Measurements from ENCODE around the gene ELN. TPM values are rescaled to one million over a fixed set of nuclear protein-coding genes. Genes with fewer than 3 reads are reported as not detected.

Gene ELN
- total RNA-seq, 4 donors from 2014 or later, result 46.5 to 152 (median 108) TPM

DNA sequence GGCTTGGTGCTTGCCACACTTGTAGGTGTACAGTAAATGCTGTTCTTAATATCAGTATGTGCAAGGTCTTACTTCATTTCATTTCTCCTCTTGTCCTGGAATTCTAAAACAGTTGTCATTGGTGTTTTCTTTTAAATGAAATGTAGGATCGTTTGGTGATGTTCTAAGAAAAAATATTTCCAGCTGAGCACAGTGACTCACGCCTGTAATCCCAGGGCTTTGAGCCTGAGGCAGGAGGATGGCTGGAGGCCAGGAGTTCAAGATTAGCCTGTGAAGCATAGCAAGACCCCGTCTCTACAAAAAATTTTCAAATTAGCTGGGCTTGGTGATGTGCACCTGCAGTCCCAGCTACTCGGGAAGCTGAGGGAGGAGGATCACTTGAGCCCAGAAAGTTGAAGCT is 32.6 kb upstream of the ELN start:
- Histone ChIP-seq H3K4me3 (no peak overlapping the region), H3K36me3 (no peaks in the 10 kb centered on the region), H3K27ac (no peak overlapping the region), H3K4me1 (peaks cover 0 to 29% (median 6%) of the 10 kb centered on the region in 4 donors), H3K9me3 (peaks cover 0 to 18% (median 0%) of the 10 kb centered on the region in 4 donors), H3K27me3 (no peaks in the 10 kb centered on the region)
- TF ChIP-seq, protein P1, sequence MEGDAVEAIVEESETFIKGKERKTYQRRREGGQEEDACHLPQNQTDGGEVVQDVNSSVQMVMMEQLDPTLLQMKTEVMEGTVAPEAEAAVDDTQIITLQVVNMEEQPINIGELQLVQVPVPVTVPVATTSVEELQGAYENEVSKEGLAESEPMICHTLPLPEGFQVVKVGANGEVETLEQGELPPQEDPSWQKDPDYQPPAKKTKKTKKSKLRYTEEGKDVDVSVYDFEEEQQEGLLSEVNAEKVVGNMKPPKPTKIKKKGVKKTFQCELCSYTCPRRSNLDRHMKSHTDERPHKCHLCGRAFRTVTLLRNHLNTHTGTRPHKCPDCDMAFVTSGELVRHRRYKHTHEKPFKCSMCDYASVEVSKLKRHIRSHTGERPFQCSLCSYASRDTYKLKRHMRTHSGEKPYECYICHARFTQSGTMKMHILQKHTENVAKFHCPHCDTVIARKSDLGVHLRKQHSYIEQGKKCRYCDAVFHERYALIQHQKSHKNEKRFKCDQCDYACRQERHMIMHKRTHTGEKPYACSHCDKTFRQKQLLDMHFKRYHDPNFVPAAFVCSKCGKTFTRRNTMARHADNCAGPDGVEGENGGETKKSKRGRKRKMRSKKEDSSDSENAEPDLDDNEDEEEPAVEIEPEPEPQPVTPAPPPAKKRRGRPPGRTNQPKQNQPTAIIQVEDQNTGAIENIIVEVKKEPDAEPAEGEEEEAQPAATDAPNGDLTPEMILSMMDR (IDR thresholded peaks at IDR 0.05), result no peak
- TF ChIP-seq EP300 (IDR thresholded peaks at IDR 0.05) (no peak), POLR2A (IDR thresholded peaks at IDR 0.05) (no peak)
- no peak for DNase-seq (ENCODE audit: low spot score in 2 of 2)
- 73 to 79% methylated on average over 4 of the region's 4 CpGs for WGBS, 2 donors

DNA sequence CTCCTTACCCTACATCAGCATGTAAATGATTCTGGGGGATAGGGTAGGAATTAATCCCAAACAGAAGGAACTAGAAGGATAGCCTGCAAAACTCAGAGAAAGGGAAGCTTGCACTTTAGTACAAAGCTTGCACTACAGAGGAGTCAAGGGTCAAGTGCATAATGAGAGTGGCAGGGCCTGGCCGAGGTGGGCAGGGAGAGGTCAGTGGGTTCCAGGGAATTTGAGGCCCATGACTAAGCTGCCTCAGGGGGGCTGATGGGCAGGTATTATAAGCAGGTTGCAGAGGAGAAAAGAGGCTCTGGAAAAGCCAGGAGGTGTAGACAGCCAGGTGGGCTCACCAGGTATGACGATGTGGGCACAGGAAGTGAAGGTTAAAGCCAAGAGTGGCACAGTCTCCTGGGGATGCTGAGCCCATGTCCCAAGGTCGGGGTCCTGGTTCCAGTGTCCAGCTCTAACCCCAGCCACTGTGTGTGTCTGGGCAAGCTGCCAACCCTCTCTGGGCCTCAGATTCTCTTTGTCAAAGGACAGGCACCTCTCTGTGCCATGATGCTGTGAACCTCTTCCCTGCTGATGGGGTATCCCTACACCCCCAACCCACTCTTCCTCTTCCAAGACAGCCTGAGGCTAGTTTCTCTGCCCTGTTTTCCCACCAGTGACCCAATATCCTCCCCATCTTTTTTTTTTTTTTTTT is 32.0 kb upstream of the ELN start:
- H3K27me3 ChIP-seq, result no peaks in the 10 kb centered on the region
- H3K36me3 ChIP-seq, result no peaks in the 10 kb centered on the region
- H3K4me1 ChIP-seq, result peaks cover 0 to 31% (median 6%) of the 10 kb centered on the region in 4 donors
- H3K9me3 ChIP-seq, result peaks cover 0 to 18% (median 0%) of the 10 kb centered on the region in 4 donors
- DNase-seq (ENCODE audit: low spot score in 2 of 2), result no peak
- 51 to 59% methylated on average over 3 of the region's 3 CpGs for WGBS, 2 donors
- TF ChIP-seq POLR2A (IDR thresholded peaks at IDR 0.05) (no peak), EP300 (IDR thresholded peaks at IDR 0.05) (no peak)
- TF ChIP-seq, protein P1 (IDR thresholded peaks at IDR 0.05), result no peak
- no peak overlapping the region for H3K27ac ChIP-seq
- H3K4me3 ChIP-seq, result no peak overlapping the region

DNA sequence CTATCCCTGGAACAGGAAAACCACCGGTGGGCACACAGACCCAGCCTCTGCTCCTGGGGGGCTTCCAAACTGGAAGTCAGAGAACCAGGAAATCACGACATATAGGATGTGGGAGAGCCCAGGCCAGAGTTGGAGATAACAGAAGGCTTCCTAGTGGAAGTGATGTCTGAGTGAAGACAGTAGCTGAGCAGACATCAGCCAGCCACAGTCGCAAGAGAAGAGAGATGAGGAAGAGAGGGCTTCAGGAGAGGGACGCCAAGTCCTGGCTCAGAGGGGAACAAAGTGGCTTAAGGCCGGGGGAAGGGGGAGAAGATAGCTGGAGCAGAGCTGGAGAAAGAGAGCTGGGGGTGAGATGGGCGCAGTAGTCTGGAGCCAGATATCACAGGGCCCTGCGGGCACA is 30.9 kb upstream of the ELN start:
- no peak overlapping the region for H3K4me3 ChIP-seq
- TF ChIP-seq, protein P1 (IDR thresholded peaks at IDR 0.05), result no peak
- no peak for TF ChIP-seq EP300 (IDR thresholded peaks at IDR 0.05)
- TF ChIP-seq POLR2A (IDR thresholded peaks at IDR 0.05), result no peak
- peaks cover 0 to 28% (median 6%) of the 10 kb centered on the region in 4 donors for H3K4me1 ChIP-seq
- 59 to 63% methylated on average over 7 of the region's 7 CpGs for WGBS, 2 donors
- H3K36me3 ChIP-seq, result no peaks in the 10 kb centered on the region
- H3K27me3 ChIP-seq, result no peaks in the 10 kb centered on the region
- H3K9me3 ChIP-seq, result peaks cover 0 to 18% (median 0%) of the 10 kb centered on the region in 4 donors
- no peak overlapping the region for H3K27ac ChIP-seq
- DNase-seq (ENCODE audit: low spot score in 2 of 2), result no peak

DNA sequence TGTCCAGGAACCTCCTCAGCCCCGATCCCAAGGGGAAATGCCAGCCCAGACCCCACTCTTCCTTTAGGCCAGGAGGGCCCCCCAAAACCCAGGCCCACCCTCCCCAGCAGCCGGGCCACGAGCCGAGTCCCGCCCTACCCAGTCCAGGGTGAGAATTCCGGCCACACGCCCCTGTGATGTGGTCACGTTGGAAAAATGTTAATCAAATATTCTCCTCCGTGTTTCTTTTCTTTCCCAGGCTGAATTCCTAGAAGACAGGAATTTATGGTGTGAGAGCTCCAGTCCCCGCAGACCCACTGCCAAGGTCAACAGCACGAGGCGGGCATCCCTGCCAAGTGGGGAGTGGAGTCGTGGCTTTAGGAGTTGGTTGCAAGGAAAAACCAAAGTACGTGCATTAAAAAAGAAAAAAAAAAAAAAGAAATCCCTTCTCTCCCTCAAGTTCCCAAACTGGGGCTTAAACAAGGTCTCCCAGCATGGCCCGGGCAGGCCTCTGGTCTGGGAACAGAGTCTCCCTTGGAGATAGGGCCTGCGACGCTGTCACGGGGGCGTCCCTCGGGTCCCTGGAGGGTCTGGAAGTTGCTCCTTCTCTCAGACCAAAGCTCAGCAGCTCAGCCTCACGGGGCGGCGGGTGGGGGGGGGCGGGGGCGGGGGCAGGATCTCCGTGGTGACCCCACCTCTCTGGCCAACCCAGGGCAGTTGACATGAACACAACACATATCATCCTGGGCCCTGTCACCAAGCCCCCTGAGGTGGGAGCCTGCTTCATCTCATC is 28.1 kb upstream of the ELN start:
- peak; percentile 37 to 81 for TF ChIP-seq EP300 (IDR thresholded peaks at IDR 0.05)
- TF ChIP-seq, protein P1 (IDR thresholded peaks at IDR 0.05), result no peak
- H3K4me1 ChIP-seq, result peaks cover 0 to 37% (median 7%) of the 10 kb centered on the region in 4 donors
- H3K36me3 ChIP-seq, result no peaks in the 10 kb centered on the region
- H3K9me3 ChIP-seq, result peaks cover 0 to 3% (median 0%) of the 10 kb centered on the region in 4 donors
- no peaks in the 10 kb centered on the region for H3K27me3 ChIP-seq
- 34 to 38% methylated on average over 25 to 26 of the region's 26 CpGs for WGBS, 2 donors
- H3K27ac ChIP-seq, result peak overlapping the region in 3 of 4 donors; percentile 7 to 66 (median 44)
- DNase-seq (ENCODE audit: low spot score in 2 of 2), result peak; percentile 61 to 64
- no peak overlapping the region for H3K4me3 ChIP-seq
